Esophagus squamous epithelium (tissue), 5 donors: ENCODE results near the gene CARD8. TPM values are rescaled to one million over a fixed set of nuclear protein-coding genes. Genes with fewer than 3 reads are reported as not detected.
A peak's percentile ranks its signal among the peaks of the same experiment; 100 is the strongest.
"Not testable (repeated sequence)": the region's sequence is repeated elsewhere in the genome, so short reads cannot be mapped to it uniquely, and the experiment has no call there.

Experiments used
- DNase-seq: peaks from one replicate; lab custom pipeline; 2025; lab: John Stamatoyannopoulos, UW
- H3K27ac ChIP-seq, 4 donors: fragments of 200-600 bp; sonication (generic); one replicate each; pipeline ENCODE4 v1.5.1; 2016 to 2019; ENCODE audit warnings: mild to moderate bottlenecking in 1 of 4
- H3K27me3 ChIP-seq, 4 donors: fragments of 200-600 bp; sonication (generic); 1 replicate in 3 of 4; 2 replicates in 1 of 4; pipeline versions ENCODE4 v1.5.1 to v1.6.0; 2017 to 2021; ENCODE audit warnings: antibody characterized with exemption in 1 of 4
- H3K36me3 ChIP-seq, 3 donors: fragments of 200-600 bp; sonication (generic); one replicate each; pipeline ENCODE4 v1.5.1; 2016 to 2019
- H3K4me1 ChIP-seq, 3 donors: fragments of 200-600 bp; sonication (generic); one replicate each; pipeline ENCODE4 v1.5.1; 2017 to 2019
- H3K4me3 ChIP-seq, 4 donors: fragments of 200-600 bp; sonication (generic); 1 replicate in 3 of 4; 2 replicates in 1 of 4; pipeline ENCODE4 v1.5.1; 2016 to 2019; ENCODE audit warnings: mild to moderate bottlenecking in 2 of 4, moderate library complexity in 1 of 4
- H3K9me3 ChIP-seq, 3 donors: fragments of 200-600 bp; sonication (generic); one replicate each; pipeline ENCODE4 v1.5.1; 2016 to 2019
- CTCF ChIP-seq, 6 experiments: fragments of 450-650 bp in 4 of 6; fragments of 200-600 bp in 2 of 6; sonication (generic) in 2 of 6; IDR thresholded peaks; one replicate each; pipeline ENCODE4 v1.5.1; 2016 to 2019; ENCODE audit warnings: antibody characterized with exemption in 6 of 6, mild to moderate bottlenecking in 4 of 6, moderate library complexity in 4 of 6
- POLR2A ChIP-seq, 4 donors: fragments of 450-650 bp; IDR thresholded peaks; one replicate each; pipeline ENCODE4 v1.6.1; 2017; ENCODE audit warnings: antibody characterized with exemption in 4 of 4, mild to moderate bottlenecking in 4 of 4, moderate library complexity in 3 of 4
- whole genome bisulfite sequencing, 2 donors: methylation state at CpG; one replicate each; pipeline ENCODE4 v1.1.5; 2018; 5-methylcytosine and 5-hydroxymethylcytosine counted together
- intact Hi-C: fragments of 100-400 bp; cut with DNase I; formaldehyde crosslinking; loops from one replicate; pipeline ENCODE4 v1.15.0; 2022
- total RNA-seq, 4 donors: library from RNA; depleted of rRNA; stranded (reverse); fragments of >200 nt; gene quantifications; one replicate each; pipeline ENCODE4 v1.1.0, GENCODE V29; 2016
- donor health status: DM: yes; HTN: yes; CAD: no.

CARD8 gene
- total RNA-seq, 4 donors from 2014 or later: 9.7 to 21.9 (median 11.3) TPM

- intact Hi-C loops: no loop called here
- 60 to 78% methylated on average over 3 to 6 of the region's 9 CpGs for WGBS, 2 donors
- H3K4me3 ChIP-seq: no peak overlapping the region
- peaks cover 0 to 12% (median 10%) of the 10 kb centered on the region in 3 donors for H3K9me3 ChIP-seq
- TF ChIP-seq POLR2A (IDR thresholded peaks at IDR 0.05) (no peak), CTCF (IDR thresholded peaks at IDR 0.05) (no peak)
- H3K4me1 ChIP-seq: no peaks in the 10 kb centered on the region
- H3K36me3 ChIP-seq: no peaks in the 10 kb centered on the region
- H3K27ac ChIP-seq: no peak overlapping the region
- H3K27me3 ChIP-seq: no peaks in the 10 kb centered on the region
- DNase-seq: no peak
Observed at GRCh38 chr19:48279747-48280146, 24.0 kb upstream of the CARD8 start.

GRCh38 chr19:48274938-48275337 is 19.2 kb upstream of the CARD8 start:
- 57 to 86% methylated on average over 1 to 3 of the region's 6 CpGs for WGBS, 2 donors
- TF ChIP-seq POLR2A (IDR thresholded peaks at IDR 0.05) (no peak), CTCF (IDR thresholded peaks at IDR 0.05) (no peak)
- peaks cover 12 to 20% (median 18%) of the 10 kb centered on the region in 3 donors for H3K4me1 ChIP-seq

GRCh38 chr19:48274173-48274572 is 18.5 kb upstream of the CARD8 start:
- no peak for TF ChIP-seq POLR2A (IDR thresholded peaks at IDR 0.05)
- no peak for TF ChIP-seq CTCF (IDR thresholded peaks at IDR 0.05)
- 53 to 60% methylated on average over 3 of the region's 3 CpGs for WGBS, 2 donors

More at GRCh38 chr19:48274938-48275337, 19.2 kb upstream of the CARD8 start:
- DNase-seq: no peak
- Histone ChIP-seq H3K9me3 (no peaks in the 10 kb centered on the region), H3K36me3 (no peaks in the 10 kb centered on the region), H3K27me3 (peaks cover 0 to 38% (median 0%) of the 10 kb centered on the region in 4 donors), H3K4me3 (no peak overlapping the region), H3K27ac (no peak overlapping the region)
- intact Hi-C loops: no loop called here

GRCh38 chr19:48271531-48272151 is 15.9 kb upstream of the CARD8 start:
- Histone ChIP-seq H3K9me3 (no peaks in the 10 kb centered on the region), H3K4me3 (peak overlapping the region; percentile 35 to 65 (median 48)), H3K4me1 (peaks cover 12 to 20% (median 18%) of the 10 kb centered on the region in 3 donors), H3K36me3 (no peaks in the 10 kb centered on the region), H3K27me3 (peaks cover 0 to 49% (median 0%) of the 10 kb centered on the region in 4 donors), H3K27ac (peak overlapping the region in 1 of 4 donors; percentile 44)
- WGBS, 2 donors: 3 to 10% methylated on average over 6 to 18 of the region's 40 CpGs
- intact Hi-C loops: no loop called here
- TF ChIP-seq POLR2A (IDR thresholded peaks at IDR 0.05): no peak
- TF ChIP-seq CTCF (IDR thresholded peaks at IDR 0.05): no peak
- DNase-seq: no peak

More at GRCh38 chr19:48274173-48274572, 18.5 kb upstream of the CARD8 start:
- peaks cover 12 to 20% (median 18%) of the 10 kb centered on the region in 3 donors for H3K4me1 ChIP-seq
- no peaks in the 10 kb centered on the region for H3K9me3 ChIP-seq
- peaks cover 0 to 46% (median 0%) of the 10 kb centered on the region in 4 donors for H3K27me3 ChIP-seq
- H3K4me3 ChIP-seq: no peak overlapping the region
- DNase-seq: no peak
- no peak overlapping the region for H3K27ac ChIP-seq
- intact Hi-C loops: no loop called here
- H3K36me3 ChIP-seq: no peaks in the 10 kb centered on the region

GRCh38 chr19:48269617-48270026 is 13.9 kb upstream of the CARD8 start:
- H3K9me3 ChIP-seq, H3K27ac ChIP-seq, H3K36me3 ChIP-seq, H3K4me3 ChIP-seq, DNase-seq: not testable (repeated sequence)
- Histone ChIP-seq H3K4me1 (peaks cover 12 to 20% (median 18%) of the 10 kb centered on the region in 3 donors), H3K27me3 (peaks cover 0 to 61% (median 0%) of the 10 kb centered on the region in 4 donors)
- 61 to 68% methylated on average over 2 to 6 of the region's 6 CpGs for WGBS, 2 donors
- intact Hi-C loops: loop anchor here (10.0 kb wide), 1 partner anchor 165 kb away; no protein-coding TSS in a partner anchor

GRCh38 chr19:48265326-48265725 is 9.6 kb upstream of the CARD8 start:
- H3K27ac ChIP-seq, H3K9me3 ChIP-seq, DNase-seq, H3K36me3 ChIP-seq, H3K4me1 ChIP-seq, H3K4me3 ChIP-seq: not testable (repeated sequence)
- intact Hi-C loops: loop anchor here (10.0 kb wide), 1 partner anchor 161 kb away; no protein-coding TSS in a partner anchor
- 47 to 64% methylated on average over 7 of the region's 8 CpGs for WGBS, 2 donors
- peaks cover 0 to 37% (median 0%) of the 10 kb centered on the region in 4 donors for H3K27me3 ChIP-seq

GRCh38 chr19:48260359-48260714 is 4.6 kb upstream of the CARD8 start:
- 49 to 53% methylated on average over 8 of the region's 8 CpGs for WGBS, 2 donors
- peaks cover 0 to 18% (median 0%) of the 10 kb centered on the region in 4 donors for H3K27me3 ChIP-seq
- H3K9me3 ChIP-seq, H3K36me3 ChIP-seq, DNase-seq: not testable (repeated sequence)
- H3K4me1 ChIP-seq: peaks cover 0 to 19% (median under 1%) of the 10 kb centered on the region in 3 donors
- H3K27ac ChIP-seq: peak overlapping the region; percentile 53 to 82 (median 78)
- intact Hi-C loops: loop anchor here (10.0 kb wide), 1 partner anchor 156 kb away; no protein-coding TSS in a partner anchor
- H3K4me3 ChIP-seq: peak overlapping the region; percentile 34 to 65 (median 56)

- H3K27ac ChIP-seq: peak overlapping the region in 1 of 4 donors; percentile 82
Observed at GRCh38 chr19:48258992-48259391, 3.3 kb upstream of the CARD8 start.

More at GRCh38 chr19:48258992-48259391, 3.3 kb upstream of the CARD8 start:
- H3K9me3 ChIP-seq, H3K36me3 ChIP-seq, DNase-seq, intact Hi-C loops, H3K4me3 ChIP-seq, H3K27me3 ChIP-seq: not testable (repeated sequence)
- peaks cover 6 to 32% (median 14%) of the 10 kb centered on the region in 3 donors for H3K4me1 ChIP-seq
- WGBS, 2 donors: 54 to 70% methylated on average over 4 of the region's 4 CpGs
